HG02973 (cell line): Measurements from ENCODE around the gene LGALS1.

Source experiments
- ATAC-seq: cut with Tn5 transposase; IDR thresholded peaks from one replicate; pipeline ENCODE4 v1.9.1; 2021; ENCODE audit warnings: moderate library complexity; ENCODE audit not compliant: unreplicated experiment

Gene LGALS1

GRCh38 chr22:37674951-37675929, at the start of gene LGALS1:
TSS of gene LGALS1 (plus strand) at chr22:37675636. CDS start at chr22:37675703, 67 bp downstream.
- ATAC-seq, result no peak

- ATAC-seq, result no peak
Observed at GRCh38 chr22:37625737-37626136, 49.7 kb upstream of the LGALS1 start.

GRCh38 chr22:37626144-37626543, 49.3 kb upstream of the LGALS1 start:
- ATAC-seq, result no peak

- ATAC-seq, result no peak
Observed at GRCh38 chr22:37626556-37627075, 48.8 kb upstream of the LGALS1 start.

- ATAC-seq, result no peak
Observed at GRCh38 chr22:37627121-37627520, 48.3 kb upstream of the LGALS1 start.

GRCh38 chr22:37627545-37627944, 47.9 kb upstream of the LGALS1 start:
- no peak for ATAC-seq

- no peak for ATAC-seq
Observed at GRCh38 chr22:37628830-37629229, 46.6 kb upstream of the LGALS1 start.

GRCh38 chr22:37629928-37630327, 45.5 kb upstream of the LGALS1 start:
- no peak for ATAC-seq

GRCh38 chr22:37630839-37631435, 44.5 kb upstream of the LGALS1 start:
- no peak for ATAC-seq

GRCh38 chr22:37631448-37632173, 43.8 kb upstream of the LGALS1 start:
- ATAC-seq, result no peak

- no peak for ATAC-seq
Observed at GRCh38 chr22:37632174-37633088, 43.0 kb upstream of the LGALS1 start.

- peak; percentile 44 for ATAC-seq
Observed at GRCh38 chr22:37633089-37633624, 42.3 kb upstream of the LGALS1 start.

- peak; percentile 41 for ATAC-seq
Observed at GRCh38 chr22:37633625-37634416, 41.6 kb upstream of the LGALS1 start.

GRCh38 chr22:37634417-37634924, 41.0 kb upstream of the LGALS1 start:
- no peak for ATAC-seq

GRCh38 chr22:37635157-37635556, 40.3 kb upstream of the LGALS1 start:
- no peak for ATAC-seq

GRCh38 chr22:37636186-37636948, 39.1 kb upstream of the LGALS1 start:
- ATAC-seq, result no peak

- ATAC-seq, result no peak
Observed at GRCh38 chr22:37636949-37637273, 38.5 kb upstream of the LGALS1 start.

- ATAC-seq, result no peak
Observed at GRCh38 chr22:37638391-37639069, 36.9 kb upstream of the LGALS1 start.
